H9 (cell line): Measurements from ENCODE around the gene LRP1B. TPM values are rescaled to one million over a fixed set of nuclear protein-coding genes. Genes with fewer than 3 reads are reported as not detected.

ENCODE experiments used
- DNase-seq: peaks from one replicate; pipeline ENCODE4 v3.0.0-alpha.2; 2017
- H2AFZ ChIP-seq: one replicate; pipeline ENCODE4 v1.6.1; 2013; ENCODE audit warnings: mild to moderate bottlenecking, low read length, control low read depth, moderate library complexity
- H2AK5ac ChIP-seq: 2 replicates; pipeline ENCODE4 v1.6.1; 2013; ENCODE audit warnings: low read length, control low read depth, mixed read lengths; ENCODE audit not compliant: insufficient read length
- H2BK120ac ChIP-seq: one replicate; pipeline ENCODE4 v1.6.1; 2013; ENCODE audit warnings: low read depth, mild to moderate bottlenecking, low read length, control low read depth, inconsistent platforms; ENCODE audit not compliant: poor library complexity, severe bottlenecking
- H2BK12ac ChIP-seq: 2 replicates; pipeline ENCODE4 v1.6.1; 2013; ENCODE audit warnings: low read length, control low read depth, mixed read lengths, low read depth; ENCODE audit not compliant: insufficient read length
- H2BK15ac ChIP-seq: 2 replicates; pipeline ENCODE4 v1.6.1; 2013; ENCODE audit warnings: low read depth, low read length, control low read depth
- H2BK20ac ChIP-seq: one replicate; pipeline ENCODE4 v1.6.1; 2013; ENCODE audit warnings: low read depth, mild to moderate bottlenecking, low read length, control low read depth, inconsistent platforms; ENCODE audit not compliant: poor library complexity, severe bottlenecking
- H2BK5ac ChIP-seq: 2 replicates; pipeline ENCODE4 v1.6.1; 2013; ENCODE audit warnings: low read length, control low read depth, mixed read lengths; ENCODE audit not compliant: insufficient read length
- H3K14ac ChIP-seq: 2 replicates; pipeline ENCODE4 v1.6.1; 2013; ENCODE audit warnings: low read length, control low read depth; ENCODE audit not compliant: insufficient read depth
- H3K18ac ChIP-seq: 2 replicates; pipeline ENCODE4 v1.6.1; 2013; ENCODE audit warnings: low read depth, mild to moderate bottlenecking, mixed read lengths, low read length, control low read depth; ENCODE audit not compliant: insufficient read length
- H3K23ac ChIP-seq: 2 replicates; pipeline ENCODE4 v1.6.1; 2013; ENCODE audit warnings: low read length, control low read depth, mixed read lengths, low read depth; ENCODE audit not compliant: insufficient read length
- H3K23me2 ChIP-seq: 2 replicates; pipeline ENCODE4 v1.6.1; 2013; ENCODE audit warnings: low read depth, mild to moderate bottlenecking, mixed read lengths, low read length, control low read depth; ENCODE audit not compliant: insufficient read length, poor library complexity, severe bottlenecking
- H3K27ac ChIP-seq: 2 replicates; pipeline ENCODE4 v1.5.1; 2013; ENCODE audit warnings: low read length, control low read depth, mixed read lengths, low read depth; ENCODE audit not compliant: insufficient read length
- H3K27me3 ChIP-seq: 2 replicates; pipeline ENCODE4 v1.6.1; 2013; ENCODE audit warnings: low read length, control low read depth, inconsistent platforms; ENCODE audit not compliant: insufficient read depth
- H3K4ac ChIP-seq: 2 replicates; pipeline ENCODE4 v1.6.1; 2013; ENCODE audit warnings: low read depth, mild to moderate bottlenecking, control low read depth, inconsistent platforms, low read length, moderate library complexity
- H3K4me1 ChIP-seq: 2 replicates; pipeline ENCODE4 v1.6.1; 2013; ENCODE audit warnings: low read length, control low read depth, inconsistent platforms; ENCODE audit not compliant: insufficient read depth
- H3K4me2 ChIP-seq: 2 replicates; pipeline ENCODE4 v1.6.1; 2013; ENCODE audit warnings: low read length, control low read depth, mixed read lengths; ENCODE audit not compliant: insufficient read length, insufficient read depth
- H3K56ac ChIP-seq: 2 replicates; pipeline ENCODE4 v1.6.1; 2013; ENCODE audit warnings: low read depth, mild to moderate bottlenecking, mixed read lengths, low read length, control low read depth; ENCODE audit not compliant: insufficient read length
- H3K79me1 ChIP-seq: 2 replicates; pipeline ENCODE4 v1.6.1; 2013; ENCODE audit warnings: low read depth, mild to moderate bottlenecking, moderate library complexity, low read length, control low read depth, inconsistent platforms; ENCODE audit not compliant: insufficient read depth, poor library complexity, severe bottlenecking
- H3K79me2 ChIP-seq: 2 replicates; pipeline ENCODE4 v1.6.1; 2013; ENCODE audit warnings: low read length, control low read depth, inconsistent platforms; ENCODE audit not compliant: insufficient read depth
- H3K9ac ChIP-seq: 2 replicates; pipeline ENCODE4 v1.6.1; 2013; ENCODE audit warnings: low read length, control low read depth, mixed read lengths; ENCODE audit not compliant: insufficient read length; ENCODE audit errors: extremely low read depth
- H3K9me3 ChIP-seq: one replicate; pipeline ENCODE4 v1.6.1; 2013; ENCODE audit warnings: low read depth, low read length, inconsistent platforms; ENCODE audit not compliant: control insufficient read depth
- H3T11ph ChIP-seq: one replicate; pipeline ENCODE4 v1.6.1; 2013; ENCODE audit warnings: mild to moderate bottlenecking, low read length, control low read depth, inconsistent platforms
- H4K20me1 ChIP-seq: one replicate; pipeline ENCODE4 v1.6.1; 2013; ENCODE audit not compliant: control insufficient read depth, insufficient read length, insufficient read depth
- H4K5ac ChIP-seq: 2 replicates; pipeline ENCODE4 v1.6.1; 2013; ENCODE audit warnings: low read depth, mild to moderate bottlenecking, mixed read lengths, low read length, control low read depth; ENCODE audit not compliant: insufficient read length
- H4K8ac ChIP-seq: replicated peaks from 2 replicates; pipeline ENCODE4 v1.6.1; 2013; ENCODE audit warnings: low read length, control low read depth, mixed read lengths, low read depth; ENCODE audit not compliant: insufficient read length
- H4K91ac ChIP-seq: 2 replicates; pipeline ENCODE4 v1.6.1; 2013; ENCODE audit warnings: low read depth, mild to moderate bottlenecking, moderate library complexity, mixed read lengths, low read length, control low read depth; ENCODE audit not compliant: insufficient read length
- H3K27ac Mint-ChIP-seq, 3 experiments: 2 replicates in 2 of 3; 3 replicates in 1 of 3; pipeline ENCODE4 v1.8.0; 2020 to 2021; ENCODE audit warnings: mixed read lengths in 3 of 3, mild to moderate bottlenecking in 1 of 3, moderate library complexity in 1 of 3
- H3K27me3 Mint-ChIP-seq: 2 replicates; pipeline ENCODE4 v1.8.0; 2021; ENCODE audit warnings: low read depth, mild to moderate bottlenecking, moderate library complexity, mixed read lengths
- H3K36me3 Mint-ChIP-seq, 3 experiments: 2 replicates in 2 of 3; 3 replicates in 1 of 3; pipeline ENCODE4 v1.8.0; 2020 to 2021; ENCODE audit warnings: low read depth in 3 of 3, mixed read lengths in 3 of 3; ENCODE audit not compliant: insufficient read depth in 1 of 3
- H3K4me1 Mint-ChIP-seq, 2 experiments: 2 replicates each; pipeline ENCODE4 v1.8.0; 2020; ENCODE audit warnings: mixed read lengths in 2 of 2
- H3K4me3 Mint-ChIP-seq, 2 experiments: 2 replicates in 1 of 2; 3 replicates in 1 of 2; pipeline ENCODE4 v1.8.0; 2020 to 2021; ENCODE audit warnings: mild to moderate bottlenecking in 2 of 2, mixed read lengths in 2 of 2, moderate library complexity in 1 of 2
- H3K9me3 Mint-ChIP-seq, 2 experiments: 2 replicates in 1 of 2; 3 replicates in 1 of 2; pipeline ENCODE4 v1.8.0; 2020; ENCODE audit warnings: mild to moderate bottlenecking in 2 of 2, mixed read lengths in 2 of 2, moderate library complexity in 1 of 2
- CTCF ChIP-seq: fragments of 200-600 bp; sonication (generic); conservative IDR thresholded peaks from 3 replicates; pipeline ENCODE4 v1.8.0; 2021; ENCODE audit warnings: antibody characterized with exemption, mild to moderate bottlenecking
- WGBS: extraction: QIAGEN DNeasy Blood & Tissue Kit; methylation state at CpG from one replicate; pipeline ENCODE4 v1.1.7; 2013; ENCODE audit warnings: missing lambda C conversion rate, low lambda C conversion rate, mixed read lengths; ENCODE audit not compliant: insufficient read length; ENCODE audit errors: extremely low coverage; 5-methylcytosine and 5-hydroxymethylcytosine counted together
- total RNA-seq: library from RNA; stranded (reverse); gene quantifications from 2 replicates; pipeline ENCODE4 v1.2.1, GENCODE V29; 2021

Gene LRP1B
- total RNA-seq, 1 experiment from 2014 or later = not detected

GRCh38 chr2:141676139-141676538, 454.7 kb downstream of the LRP1B start:
- H2BK5ac ChIP-seq = no peak overlapping the region
- Mint-ChIP-seq H3K27ac (no peak overlapping the region), H3K4me1 (peaks cover 3 to 4% of the 10 kb centered on the region in 2 experiments; a peak in 3 of 4 replicates), H3K9me3 (no peaks in the 10 kb centered on the region), H3K27me3 (no peaks in the 10 kb centered on the region), H3K36me3 (no peaks in the 10 kb centered on the region), H3K4me3 (no peak overlapping the region)
- no peak overlapping the region for H2AFZ ChIP-seq
- H3K9ac ChIP-seq = no peak overlapping the region
- H2AK5ac ChIP-seq = no peak overlapping the region
- H3K18ac ChIP-seq = no peak overlapping the region
- H3K4ac ChIP-seq = no peak overlapping the region
- H3K79me2 ChIP-seq = no peaks in the 10 kb centered on the region
- H2BK20ac ChIP-seq = no peak overlapping the region
- H4K91ac ChIP-seq = no peak overlapping the region
- H3K14ac ChIP-seq = no peak overlapping the region
- H3K23ac ChIP-seq = no peak overlapping the region
- H4K20me1 ChIP-seq = no peaks in the 10 kb centered on the region
- no peak overlapping the region for H3K27ac ChIP-seq
- no peak overlapping the region for H3K56ac ChIP-seq
- no peak for TF ChIP-seq CTCF
- no peak overlapping the region for H4K8ac ChIP-seq
- WGBS = no CpG with 5 or more reads among the region's 2 CpGs
- no peaks in the 10 kb centered on the region for H3K23me2 ChIP-seq
- H4K5ac ChIP-seq = no peak overlapping the region
- no peak overlapping the region for H3K4me2 ChIP-seq
- no peaks in the 10 kb centered on the region; the same call in 1 of the 2 replicates for H3K4me1 ChIP-seq
- no peaks in the 10 kb centered on the region for H3K27me3 ChIP-seq
- no peak overlapping the region for H2BK12ac ChIP-seq
- H3K79me1 ChIP-seq = no peaks in the 10 kb centered on the region
- H2BK120ac ChIP-seq = no peak overlapping the region
- H2BK15ac ChIP-seq = no peak overlapping the region
- no peak overlapping the region for H3T11ph ChIP-seq
- DNase-seq = no peak
- H3K9me3 ChIP-seq = no peaks in the 10 kb centered on the region
